Measurements from ENCODE around the gene RPL28. TPM values are rescaled to one million over a fixed set of nuclear protein-coding genes. Genes with fewer than 3 reads are reported as not detected.
A peak's percentile ranks its signal among the peaks of the same experiment; 100 is the strongest.

RPL28 gene
- total and polyA plus RNA-seq, 2 donors (not counting 3 experiments of a cell fraction or from before 2014, with no cell fraction given): 1,872 to 3,435 TPM

- Histone ChIP-seq H3K9me1 (replicated peaks; ENCODE audit: control insufficient read depth, extremely low read depth, insufficient read depth, low read length) (no peaks in the 10 kb centered on the region), H3K27ac (ENCODE audit: insufficient read depth, low read depth, low read length) (no peak overlapping the region), H4K20me1 (replicated peaks; ENCODE audit: control insufficient read depth, extremely low read depth, insufficient read depth, low read length) (no peaks in the 10 kb centered on the region), H3K9me3 (replicated peaks; ENCODE audit: control insufficient read depth, insufficient read depth, low read length) (no peaks in the 10 kb centered on the region), H3K4me1 (ENCODE audit: control insufficient read depth, extremely low read depth, insufficient read depth, low read length) (no peaks in the 10 kb centered on the region), H3K4me3 (replicated peaks in 1 of 3; ENCODE audit: insufficient read depth in 1 of 3, low read depth in 1 of 3, low read length in 3 of 3) (no peak overlapping the region), H3K79me2 (ENCODE audit: control insufficient read depth, insufficient read depth, low read length) (no peaks in the 10 kb centered on the region), H3K4me2 (ENCODE audit: insufficient read depth, low read length) (no peak overlapping the region), H3K9ac (replicated peaks; ENCODE audit: extremely low read depth, insufficient read depth, low read length) (no peak overlapping the region), H3K36me3 (ENCODE audit: control insufficient read depth in 2 of 2, extremely low read depth in 1 of 2, insufficient read depth in 2 of 2, low read length in 2 of 2) (no peaks in the 10 kb centered on the region), H2AFZ (ENCODE audit: low read depth, low read length) (no peak overlapping the region), H3K27me3 (ENCODE audit: control insufficient read depth in 2 of 2, insufficient read depth in 2 of 2, low read length in 2 of 2) (peaks cover 0 to 5% of the 10 kb centered on the region in 2 experiments)
- DNase-seq (ENCODE audit: low read depth, low spot score) (peak; percentile 71), FAIRE-seq (peak; percentile 97)
- ChIA-PET CTCF (interaction anchor here (0.6 to 4.5 kb wide), 22 partner anchors 10 to 330 kb away, joined by 3 to 69 read pairs (median 5); partner anchors contain the start of genes HSPBP1 and TMEM238), POLR2A (interaction anchor here (1.0 kb wide), 1 partner anchor 11 kb away, joined by 3 read pairs; no protein-coding TSS in a partner anchor)
- dilution Hi-C loops (cut with MboI; ENCODE audit: extremely low pct_ligation_motif_present, low sequenced_read_pairs): no loop called here
- TF ChIP-seq CTCF (IDR thresholded peaks at IDR 0.05; ENCODE audit: extremely low read depth in 1 of 2, insufficient read depth in 1 of 2, low read depth in 1 of 2, low read length in 2 of 2) (peak; percentile 64 to 71), POLR2A (IDR thresholded peaks at IDR 0.05; ENCODE audit: low read depth, low read length) (no peak)
- no TSS peak for BruUV-seq (replicated peaks)
- intact Hi-C loops (cut with micrococcal nuclease): loop anchor here (1.0 to 2.0 kb wide), 4 partner anchors 87 to 277 kb away; no protein-coding TSS in a partner anchor
Measured at GRCh38 chr19:55418185-55418584, 32.5 kb downstream of the RPL28 start.

- Histone ChIP-seq H4K20me1 (replicated peaks; ENCODE audit: control insufficient read depth, extremely low read depth, insufficient read depth, low read length) (no peaks in the 10 kb centered on the region), H2AFZ (ENCODE audit: low read depth, low read length) (no peak overlapping the region), H3K27me3 (ENCODE audit: control insufficient read depth in 2 of 2, insufficient read depth in 2 of 2, low read length in 2 of 2) (peaks cover 0 to 8% of the 10 kb centered on the region in 2 experiments), H3K4me2 (ENCODE audit: insufficient read depth, low read length) (no peak overlapping the region), H3K9ac (replicated peaks; ENCODE audit: extremely low read depth, insufficient read depth, low read length) (no peak overlapping the region), H3K27ac (ENCODE audit: insufficient read depth, low read depth, low read length) (no peak overlapping the region), H3K36me3 (ENCODE audit: control insufficient read depth in 2 of 2, extremely low read depth in 1 of 2, insufficient read depth in 2 of 2, low read length in 2 of 2) (no peaks in the 10 kb centered on the region), H3K4me3 (replicated peaks in 1 of 3; ENCODE audit: insufficient read depth in 1 of 3, low read depth in 1 of 3, low read length in 3 of 3) (no peak overlapping the region), H3K9me3 (replicated peaks; ENCODE audit: control insufficient read depth, insufficient read depth, low read length) (no peaks in the 10 kb centered on the region), H3K4me1 (ENCODE audit: control insufficient read depth, extremely low read depth, insufficient read depth, low read length) (no peaks in the 10 kb centered on the region), H3K9me1 (replicated peaks; ENCODE audit: control insufficient read depth, extremely low read depth, insufficient read depth, low read length) (no peaks in the 10 kb centered on the region), H3K79me2 (ENCODE audit: control insufficient read depth, insufficient read depth, low read length) (no peaks in the 10 kb centered on the region)
- TF ChIP-seq POLR2AphosphoS5 (IDR thresholded peaks at IDR 0.05; ENCODE audit: insufficient read depth, low read depth, low read length) (no peak), JUN (IDR thresholded peaks at IDR 0.05; ENCODE audit: borderline replicate concordance, insufficient read depth, insufficient read length, low read depth) (no peak), CTCF (IDR thresholded peaks at IDR 0.05; ENCODE audit: extremely low read depth in 1 of 2, insufficient read depth in 1 of 2, low read depth in 1 of 2, low read length in 2 of 2) (no peak), MAX (IDR thresholded peaks at IDR 0.05; ENCODE audit: insufficient read depth, insufficient read length) (no peak), POLR2A (IDR thresholded peaks at IDR 0.05; ENCODE audit: low read depth, low read length) (no peak), EZH2 (IDR thresholded peaks at IDR 0.05; ENCODE audit: borderline replicate concordance, low read depth, low read length, severe bottlenecking) (no peak), GATA2 (IDR thresholded peaks at IDR 0.05; ENCODE audit: insufficient read depth, insufficient read length, low read depth, low read length) (no peak), FOS (IDR thresholded peaks at IDR 0.05; ENCODE audit: borderline replicate concordance, insufficient read depth, low read length) (no peak)
- BruUV-seq (replicated peaks): no TSS peak
- no peak for FAIRE-seq
- intact Hi-C loops (cut with micrococcal nuclease): loop anchor here (2.0 kb wide), 2 partner anchors 86 to 126 kb away; no protein-coding TSS in a partner anchor
- no peak for DNase-seq (ENCODE audit: low read depth, low spot score)
- POLR2A ChIA-PET: interaction anchor here (1.0 kb wide), 1 partner anchor 11 kb away, joined by 3 read pairs; the partner anchor contains the start of gene UBE2S
- dilution Hi-C loops (cut with MboI; ENCODE audit: extremely low pct_ligation_motif_present, low sequenced_read_pairs): no loop called here
- CTCF ChIA-PET: interaction anchor here (0.6 to 4.5 kb wide), 13 partner anchors 10 to 331 kb away, joined by 3 to 69 read pairs (median 6); partner anchors contain the start of gene TMEM238
Measured at GRCh38 chr19:55419103-55419502, 33.4 kb downstream of the RPL28 start.
